Measurements from ENCODE around the gene HARBI1.

GRCh38 chr11:46657186-46657585 is 40.2 kb upstream of the HARBI1 start:
- TF ChIP-seq YY1 (IDR thresholded peaks at IDR 0.05; ENCODE audit: insufficient read depth, insufficient read length) = no peak
- TF ChIP-seq ZNF274 (IDR thresholded peaks at IDR 0.05; ENCODE audit: low read depth, low read length) = no peak

All from NT2/D1 (cell line).